Measurements from ENCODE around the gene RPL3.

DNA sequence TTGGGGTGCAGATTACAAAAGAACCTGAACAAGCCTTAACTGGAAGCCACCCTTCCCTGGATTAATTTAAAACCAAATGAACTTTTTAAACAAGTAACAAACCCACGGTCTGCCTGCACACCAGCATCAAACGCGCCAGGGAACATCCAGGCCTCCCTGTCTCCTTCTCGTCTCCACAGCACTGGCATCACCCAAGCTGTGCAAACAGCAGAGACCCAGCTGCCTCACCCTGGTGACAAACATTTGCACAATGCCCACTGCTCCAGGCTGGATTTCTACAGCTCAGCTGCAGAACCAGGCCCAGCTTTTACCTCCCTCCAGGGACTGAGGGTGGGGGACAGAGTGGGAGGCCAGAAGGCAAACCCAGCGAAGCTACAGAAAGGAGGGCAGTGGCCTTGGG lies 7.0 kb downstream of the RPL3 start:
- no peak for TF ChIP-seq POLR2AphosphoS5 (IDR thresholded peaks at IDR 0.05)
- TF ChIP-seq, protein P1, sequence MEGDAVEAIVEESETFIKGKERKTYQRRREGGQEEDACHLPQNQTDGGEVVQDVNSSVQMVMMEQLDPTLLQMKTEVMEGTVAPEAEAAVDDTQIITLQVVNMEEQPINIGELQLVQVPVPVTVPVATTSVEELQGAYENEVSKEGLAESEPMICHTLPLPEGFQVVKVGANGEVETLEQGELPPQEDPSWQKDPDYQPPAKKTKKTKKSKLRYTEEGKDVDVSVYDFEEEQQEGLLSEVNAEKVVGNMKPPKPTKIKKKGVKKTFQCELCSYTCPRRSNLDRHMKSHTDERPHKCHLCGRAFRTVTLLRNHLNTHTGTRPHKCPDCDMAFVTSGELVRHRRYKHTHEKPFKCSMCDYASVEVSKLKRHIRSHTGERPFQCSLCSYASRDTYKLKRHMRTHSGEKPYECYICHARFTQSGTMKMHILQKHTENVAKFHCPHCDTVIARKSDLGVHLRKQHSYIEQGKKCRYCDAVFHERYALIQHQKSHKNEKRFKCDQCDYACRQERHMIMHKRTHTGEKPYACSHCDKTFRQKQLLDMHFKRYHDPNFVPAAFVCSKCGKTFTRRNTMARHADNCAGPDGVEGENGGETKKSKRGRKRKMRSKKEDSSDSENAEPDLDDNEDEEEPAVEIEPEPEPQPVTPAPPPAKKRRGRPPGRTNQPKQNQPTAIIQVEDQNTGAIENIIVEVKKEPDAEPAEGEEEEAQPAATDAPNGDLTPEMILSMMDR (IDR thresholded peaks at IDR 0.05), result no peak
- TF ChIP-seq EP300 (IDR thresholded peaks at IDR 0.05), result no peak
- TF ChIP-seq POLR2A (IDR thresholded peaks at IDR 0.05; ENCODE audit: low read depth), result no peak

Measured in esophagus muscularis mucosa (tissue), 4 donors.